GM18907 (cell line): Measurements from ENCODE around the gene TP63.

Experiments used
- ATAC-seq: cut with Tn5 transposase; IDR thresholded peaks from one replicate; pipeline ENCODE4 v1.9.1; 2021; ENCODE audit warnings: mild to moderate bottlenecking, moderate library complexity; ENCODE audit not compliant: unreplicated experiment

Gene TP63

GRCh38 chr3:189902230-189903186 is 271.3 kb downstream of the TP63 start:
- no peak for ATAC-seq

DNA sequence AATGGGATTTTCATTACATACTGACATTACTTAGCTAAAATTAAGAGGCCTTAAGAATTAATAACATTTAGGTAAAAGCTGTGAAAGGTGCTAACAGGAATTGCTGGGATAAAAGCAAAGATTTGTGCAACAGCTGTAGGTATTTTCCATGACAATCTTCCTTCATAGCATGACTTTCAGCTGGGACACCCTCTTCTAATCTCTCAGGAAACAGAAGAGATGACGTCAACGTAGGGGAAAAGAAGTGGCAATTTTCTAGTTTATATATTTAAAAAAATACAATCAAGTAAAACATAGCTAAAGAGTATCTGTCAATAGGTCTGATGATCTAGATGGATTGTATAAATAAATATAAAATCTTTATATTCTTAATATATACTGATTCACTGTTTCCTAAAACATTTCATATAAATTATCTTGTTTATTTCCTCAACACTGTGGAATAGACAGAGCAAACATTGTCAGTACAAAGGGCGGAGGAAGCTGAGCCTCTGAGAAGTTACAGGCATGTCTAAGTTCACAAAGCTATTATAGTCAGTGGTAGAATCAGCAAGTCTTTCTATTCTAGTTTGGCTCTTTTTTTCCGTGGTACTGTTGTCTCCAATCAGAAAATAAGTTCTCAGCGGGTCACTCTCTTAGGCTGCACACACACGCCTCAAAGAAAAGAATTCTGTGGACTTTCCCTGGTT is 272.5 kb downstream of the TP63 start:
- no peak for ATAC-seq

- ATAC-seq = no peak
Measured at GRCh38 chr3:189907803-189908202, 276.6 kb downstream of the TP63 start.

DNA sequence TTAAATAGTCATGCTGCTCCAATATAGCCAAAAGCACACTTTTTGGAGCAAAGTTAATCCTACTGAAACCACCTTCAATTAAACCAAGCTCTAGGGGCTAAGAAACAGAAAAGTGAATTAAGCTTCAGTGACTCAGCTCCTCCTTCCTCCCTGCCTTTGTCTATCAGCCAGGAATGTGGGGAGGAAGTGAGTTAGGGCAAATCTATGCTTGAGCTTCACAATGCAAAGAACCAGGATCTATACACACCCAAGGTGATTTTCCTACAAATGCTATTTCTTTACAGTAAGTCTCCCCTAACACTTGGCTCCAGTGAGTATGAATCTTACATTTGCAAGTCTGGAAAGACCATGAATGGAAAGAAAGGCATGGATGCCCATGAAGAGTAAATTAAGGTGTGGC is 277.5 kb downstream of the TP63 start:
- ATAC-seq = no peak

GRCh38 chr3:189909139-189909538 is 277.9 kb downstream of the TP63 start:
- no peak for ATAC-seq

DNA sequence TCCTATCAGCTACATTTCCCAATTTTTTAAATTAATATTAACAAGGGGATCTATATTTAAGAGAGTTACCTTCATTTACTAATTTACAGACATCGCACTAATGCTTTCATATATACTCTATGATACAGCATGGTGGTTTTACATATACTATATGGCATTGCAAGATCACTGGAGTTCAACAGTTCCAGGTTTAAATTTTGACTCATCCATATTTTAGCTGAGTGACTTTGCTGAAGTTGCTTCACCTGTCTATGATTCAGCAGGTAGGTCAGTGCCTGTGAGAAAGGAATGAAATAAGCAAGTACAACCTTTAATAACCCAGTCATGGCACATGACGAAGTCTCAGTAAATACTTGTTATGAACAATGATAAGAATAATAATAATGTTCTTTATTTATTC is 278.4 kb downstream of the TP63 start:
- ATAC-seq = no peak

DNA sequence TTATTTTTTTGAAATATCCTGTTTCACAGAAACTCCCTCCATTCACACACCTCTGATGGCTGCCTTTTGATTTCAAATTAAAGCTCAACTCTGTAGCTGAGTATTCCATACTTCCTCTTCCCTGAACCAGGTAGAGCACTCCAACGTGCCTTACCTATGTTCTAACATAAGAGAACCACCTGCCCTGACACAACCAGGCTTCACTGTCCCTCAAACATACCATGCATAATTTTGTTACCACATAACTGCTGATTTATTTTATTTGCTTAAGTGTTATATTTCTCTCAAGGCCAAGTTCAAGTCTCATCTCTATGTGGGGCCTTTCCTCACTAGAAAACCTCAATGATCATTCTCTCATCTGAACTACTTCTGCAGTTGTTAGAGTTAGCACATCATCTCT is 279.8 kb downstream of the TP63 start:
- no peak for ATAC-seq

GRCh38 chr3:189914799-189915198 is 283.6 kb downstream of the TP63 start:
- ATAC-seq = no peak

- ATAC-seq = no peak
Measured at GRCh38 chr3:189921770-189922169, 290.6 kb downstream of the TP63 start.

DNA sequence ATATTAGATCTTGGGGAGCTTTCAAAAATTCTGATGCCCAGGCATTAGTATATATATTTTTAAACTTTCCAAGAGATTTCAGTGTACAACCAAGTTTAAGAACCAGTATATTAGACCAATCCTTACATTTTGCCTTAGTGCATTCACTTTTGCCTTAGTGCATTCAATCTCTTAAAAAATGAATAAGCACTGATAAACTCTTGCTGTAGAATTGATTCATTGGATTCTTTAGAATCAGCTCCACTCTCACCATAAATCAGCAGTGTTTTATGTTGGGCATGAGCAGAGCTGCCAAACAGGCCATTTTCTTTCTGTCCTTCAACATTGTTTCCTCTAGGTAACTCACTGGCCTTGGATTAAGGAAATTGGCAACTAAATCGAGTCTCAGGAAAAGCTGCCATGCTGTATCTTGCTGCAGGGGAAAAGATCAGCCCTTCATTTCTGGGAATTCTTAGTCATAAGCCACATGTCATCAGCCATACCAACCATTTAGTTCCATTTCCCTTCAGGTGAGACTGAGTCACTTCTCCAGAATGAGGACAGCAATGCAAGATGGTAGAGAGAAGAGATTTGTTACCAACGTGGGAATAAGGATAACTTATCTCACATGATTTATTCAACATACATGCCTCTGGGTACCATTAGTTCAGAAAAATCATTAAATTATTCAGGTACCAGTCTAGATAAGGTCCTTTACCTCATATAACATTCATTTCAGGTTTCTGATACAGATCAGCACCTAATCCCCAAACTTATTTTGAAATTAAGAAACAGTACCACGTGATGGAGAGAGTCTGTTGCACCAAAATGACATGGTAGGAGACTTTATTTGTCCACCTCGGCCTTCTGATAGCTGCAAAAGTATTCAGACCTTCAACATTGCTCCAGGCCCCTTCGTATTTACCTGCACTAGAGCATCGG is 297.0 kb downstream of the TP63 start:
- ATAC-seq = no peak

GRCh38 chr3:189936201-189936945 is 305.2 kb downstream of the TP63 start:
- ATAC-seq = no peak

DNA sequence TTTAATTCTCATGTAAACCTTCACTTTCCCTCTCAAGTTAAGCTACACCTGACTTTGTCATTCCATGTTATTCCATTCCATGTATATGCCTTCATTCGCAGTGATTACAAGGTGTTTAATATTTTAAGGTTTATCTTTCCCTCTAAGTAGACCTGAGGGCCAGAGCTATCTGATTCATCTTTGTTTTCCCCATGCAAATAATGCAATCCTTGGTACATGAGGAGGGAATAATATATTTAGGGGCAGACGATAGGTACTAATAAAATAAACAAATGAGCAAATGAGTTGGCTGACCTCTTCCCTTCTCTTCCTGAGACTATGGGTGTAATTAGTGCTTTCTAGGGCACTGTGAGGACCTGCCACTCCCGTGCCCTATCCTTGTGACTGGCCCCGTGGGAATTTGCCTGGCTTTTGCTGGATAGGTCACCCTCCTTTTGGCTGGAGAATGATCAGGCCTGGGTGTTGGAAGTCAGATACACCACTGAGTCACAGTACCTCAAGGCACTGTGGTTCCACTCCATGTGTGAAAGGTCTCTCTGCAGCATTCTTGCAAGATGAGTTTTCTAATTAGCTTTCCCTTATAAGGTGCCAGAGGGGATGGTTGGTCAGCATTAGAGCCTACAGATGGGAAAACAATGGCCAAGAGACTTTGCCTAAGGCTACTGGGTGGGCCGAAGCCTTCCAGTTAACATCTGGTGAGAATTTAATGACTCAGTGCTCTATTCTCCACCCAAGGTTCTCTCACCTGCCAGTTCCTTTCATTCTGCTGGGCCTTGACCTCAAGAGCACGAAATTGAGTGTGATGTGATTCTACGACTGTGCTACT is 306.3 kb downstream of the TP63 start:
- ATAC-seq = no peak

DNA sequence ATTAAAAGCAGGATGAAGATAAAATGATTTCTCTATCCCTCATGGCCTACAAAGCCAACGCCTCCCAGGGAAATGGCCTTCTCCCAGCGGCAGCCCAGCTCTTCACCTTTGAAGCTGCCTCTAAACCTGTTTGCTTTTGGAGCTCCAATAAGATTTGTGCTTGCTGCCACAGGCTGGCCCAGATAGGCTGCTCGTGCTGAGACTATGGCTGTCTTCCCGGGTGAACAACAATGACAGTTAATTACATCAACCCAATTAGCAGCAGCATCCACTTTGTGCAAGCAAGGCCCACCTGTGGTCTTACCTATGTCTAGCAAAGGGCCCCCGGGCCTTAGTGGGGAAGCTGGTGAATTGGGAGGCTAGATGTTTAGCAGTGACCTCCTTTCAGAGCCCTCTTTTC is 309.9 kb downstream of the TP63 start:
- no peak for ATAC-seq

- no peak for ATAC-seq
Measured at GRCh38 chr3:189941679-189942078, 310.5 kb downstream of the TP63 start.

- no peak for ATAC-seq
Measured at GRCh38 chr3:189942948-189943347, 311.8 kb downstream of the TP63 start.

GRCh38 chr3:189944285-189945145 is 313.3 kb downstream of the TP63 start:
- ATAC-seq = no peak

- no peak for ATAC-seq
Measured at GRCh38 chr3:189945935-189946709, 314.9 kb downstream of the TP63 start.
